HepG2 (cell line): ENCODE data around the gene NUDT21. TPM values are rescaled to one million over a fixed set of nuclear protein-coding genes. Genes with fewer than 3 reads are reported as not detected.

Experiments
- ATRX ChIP-seq: sonication (generic); formaldehyde crosslinking; IDR thresholded peaks from 2 replicates; pipeline ENCODE4 v1.4.0; 2020; ENCODE audit warnings: missing genetic modification reagents, borderline replicate concordance
- CEBPB ChIP-seq: IDR thresholded peaks from 2 replicates; pipeline ENCODE4 v1.6.1; 2011; ENCODE audit warnings: low read depth, low read length, improper control_type of control experiment, borderline replicate concordance
- GABPB1 ChIP-seq: IDR thresholded peaks from 2 replicates; pipeline ENCODE4 v1.6.1; 2016; ENCODE audit warnings: mild to moderate bottlenecking, missing genetic modification reagents, moderate library complexity, missing compliant biosample characterization
- HDAC6 ChIP-seq: fragments of 200-600 bp; sonication (generic); IDR thresholded peaks from 2 replicates; pipeline ENCODE4 v1.7.0; 2017; ENCODE audit warnings: mild to moderate bottlenecking, antibody characterized with exemption, low read length, low read depth
- KDM1A ChIP-seq: IDR thresholded peaks from 2 replicates; pipeline ENCODE4 v1.6.1; 2016; ENCODE audit warnings: missing compliant biosample characterization
- MIER2 ChIP-seq: IDR thresholded peaks from 2 replicates; pipeline ENCODE4 v1.6.1; 2016; ENCODE audit warnings: missing biosample characterization, missing genetic modification reagents
- NBN ChIP-seq: fragments of 450-650 bp; conservative IDR thresholded peaks from 2 replicates; pipeline ENCODE4 v1.6.1; 2017
- NFE2 ChIP-seq: sonication (generic); formaldehyde crosslinking; IDR thresholded peaks from 2 replicates; pipeline ENCODE4 v1.4.0; 2020; ENCODE audit warnings: missing genetic modification reagents
- PAWR ChIP-seq: sonication (generic); formaldehyde crosslinking; IDR thresholded peaks from 2 replicates; pipeline ENCODE4 v1.4.0; 2020; ENCODE audit warnings: missing genetic modification reagents, mild to moderate bottlenecking, borderline replicate concordance
- PHF20 ChIP-seq: sonication (generic); formaldehyde crosslinking; IDR thresholded peaks from 2 replicates; pipeline ENCODE4 v1.5.0; 2020; ENCODE audit warnings: mild to moderate bottlenecking, missing genetic modification reagents
- PRPF4 ChIP-seq: fragments of 200-400 bp; formaldehyde crosslinking; IDR thresholded peaks from 2 replicates; pipeline ENCODE4 v1.6.1; 2016; ENCODE audit warnings: low read length, low read depth; ENCODE audit not compliant: poor library complexity, severe bottlenecking
- RCOR2 ChIP-seq: IDR thresholded peaks from 2 replicates; pipeline ENCODE4 v1.6.1; 2016; ENCODE audit warnings: missing biosample characterization, missing genetic modification reagents
- SMAD9 ChIP-seq: sonication (generic); formaldehyde crosslinking; IDR thresholded peaks from 2 replicates; pipeline ENCODE4 v1.5.1; 2020; ENCODE audit warnings: mild to moderate bottlenecking, missing genetic modification reagents
- SOX6 ChIP-seq, 2 experiments: fragments of 450-650 bp in 1 of 2; sonication (generic) in 1 of 2; formaldehyde crosslinking in 1 of 2; IDR thresholded peaks; 2 replicates each; pipeline versions ENCODE4 v1.4.0 to v1.6.1; 2017 to 2020; ENCODE audit warnings: antibody characterized with exemption in 1 of 2, mild to moderate bottlenecking in 1 of 2, missing genetic modification reagents in 1 of 2
- ZBTB42 ChIP-seq: sonication (generic); formaldehyde crosslinking; IDR thresholded peaks from 2 replicates; pipeline ENCODE4 v1.5.0; 2020; ENCODE audit warnings: mild to moderate bottlenecking, missing genetic modification reagents
- ZNF256 ChIP-seq: sonication (generic); formaldehyde crosslinking; conservative IDR thresholded peaks from 2 replicates; pipeline ENCODE4 v1.4.0; 2020; ENCODE audit warnings: missing genetic modification reagents
- ZNF441 ChIP-seq: sonication (generic); formaldehyde crosslinking; IDR thresholded peaks from 2 replicates; pipeline ENCODE4 v1.7.0; 2021; ENCODE audit warnings: missing genetic modification reagents, borderline replicate concordance
- ZNF550 ChIP-seq: sonication (generic); formaldehyde crosslinking; IDR thresholded peaks from 2 replicates; pipeline ENCODE4 v1.4.0; 2020; ENCODE audit warnings: mild to moderate bottlenecking, missing genetic modification reagents, borderline replicate concordance
- ZNF567 ChIP-seq: sonication (generic); formaldehyde crosslinking; IDR thresholded peaks from 2 replicates; pipeline ENCODE4 v1.8.1; 2023; ENCODE audit warnings: mild to moderate bottlenecking, missing genetic modification reagents, borderline replicate concordance
- ZNF672 ChIP-seq: sonication (generic); formaldehyde crosslinking; IDR thresholded peaks from 2 replicates; pipeline ENCODE4 v1.8.1; 2022; ENCODE audit warnings: missing genetic modification reagents
- polyA plus RNA-seq, 8 experiments: library from polyadenylated mRNA; depleted of rRNA in 3 of 8; stranded (reverse) in 7 of 8; unstranded in 1 of 8; fragments of >200 nt; fragmentation: Illumina TruSeq in 4 of 8; extraction: Trizol in 4 of 8; gene quantifications; 2 replicates each; pipeline versions ENCODE4 v1.2.1 to v1.2.3, GENCODE V29; 2011 to 2016; ENCODE audit warnings: low read depth in 4 of 8, missing spikeins in 1 of 8, mixed read lengths in 1 of 8; ENCODE audit not compliant: insufficient read depth in 1 of 8
- total RNA-seq, 5 experiments: library from RNA; depleted of rRNA; stranded (reverse); fragments of >200 nt; fragmentation: Illumina TruSeq; extraction: Trizol; gene quantifications; 2 replicates each; pipeline ENCODE4 v1.2.3, GENCODE V29; 2016; ENCODE audit warnings: low read depth in 1 of 5
- TF ChIP-seq, protein P1 (sequence below): sonication (generic); formaldehyde crosslinking; IDR thresholded peaks from 2 replicates; pipeline ENCODE4 v1.5.0; 2020; ENCODE audit warnings: mild to moderate bottlenecking, missing genetic modification reagents
- TF ChIP-seq, protein P2 (sequence below): fragments of 450-650 bp; IDR thresholded peaks from 2 replicates; pipeline ENCODE4 v1.6.1; 2016
- TF ChIP-seq, protein P3 (sequence below): sonication (generic); formaldehyde crosslinking; IDR thresholded peaks from 2 replicates; pipeline ENCODE4 v1.4.0; 2020; ENCODE audit warnings: mild to moderate bottlenecking, missing genetic modification reagents
- TF ChIP-seq, protein P4 (sequence below), 2 experiments: sonication (generic) in 1 of 2; formaldehyde crosslinking in 1 of 2; IDR thresholded peaks; 2 replicates each; pipeline versions ENCODE4 v1.4.0 to v1.6.1; 2018 to 2020; ENCODE audit warnings: missing genetic modification reagents in 2 of 2, borderline replicate concordance in 1 of 2, low read depth in 1 of 2, mild to moderate bottlenecking in 1 of 2, missing biosample characterization in 1 of 2

NUDT21 gene
- total and polyA plus RNA-seq, 2 of the 13 experiments (the other 11 are each of a cell fraction or from before 2014, with no cell fraction given) = 177 to 210 TPM

DNA sequence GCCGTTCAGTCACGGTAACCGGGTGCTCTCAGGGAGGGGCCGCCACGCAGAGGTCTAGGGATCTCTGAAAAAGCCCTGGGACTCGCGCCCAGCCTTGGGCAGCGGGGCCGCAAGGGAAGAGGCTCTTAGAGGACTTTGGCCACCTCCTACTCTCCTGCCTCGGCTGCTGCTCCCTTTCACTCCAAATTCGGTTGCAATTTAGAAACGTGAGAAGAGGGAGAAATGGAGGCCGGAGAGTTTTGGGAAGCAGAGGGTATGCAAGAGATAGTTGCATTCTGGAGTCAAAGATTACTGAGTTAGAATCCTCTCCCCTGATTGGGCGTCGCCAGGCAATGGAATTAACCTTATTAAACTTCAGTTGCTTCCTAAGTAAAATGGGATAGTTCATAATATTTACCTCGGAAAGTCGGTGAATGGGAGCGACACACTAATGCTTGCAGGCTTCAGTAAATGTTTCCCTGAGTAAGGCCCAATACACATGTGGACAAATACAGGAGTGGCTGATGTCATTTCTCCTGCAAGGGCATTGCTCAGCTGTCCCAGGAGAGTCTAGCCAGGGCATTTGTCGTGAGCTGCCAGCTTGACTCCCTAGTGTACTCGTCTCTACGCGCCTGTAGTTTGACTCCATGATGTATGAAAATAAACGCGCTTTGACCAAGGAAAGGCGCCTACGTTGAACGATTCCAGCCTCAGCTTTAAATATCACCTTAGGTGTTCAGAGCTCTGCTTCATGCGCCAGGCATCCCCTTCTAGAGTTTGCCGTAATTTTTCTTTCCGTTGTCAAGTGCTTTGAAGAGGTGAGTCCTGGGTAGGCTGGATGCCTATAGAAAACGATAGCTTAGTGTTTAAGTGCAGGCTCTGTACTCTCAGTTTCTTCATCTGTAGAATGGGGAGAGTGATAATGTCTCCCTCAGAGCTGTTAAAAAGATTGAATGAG is 889 bp upstream of the NUDT21 start (continued):
- no peak for TF ChIP-seq ATRX (CRISPR knock-in tag)
- TF ChIP-seq CEBPB = no peak
- no peak for TF ChIP-seq PRPF4
- TF ChIP-seq SOX6 (IDR thresholded peaks at IDR 0.05) = no peak
- no peak for TF ChIP-seq SOX6 (CRISPR knock-in tag; IDR thresholded peaks at IDR 0.05)
- TF ChIP-seq ZNF672 (CRISPR knock-in tag) = no peak
- TF ChIP-seq ZNF441 = no peak
- TF ChIP-seq, protein P1, sequence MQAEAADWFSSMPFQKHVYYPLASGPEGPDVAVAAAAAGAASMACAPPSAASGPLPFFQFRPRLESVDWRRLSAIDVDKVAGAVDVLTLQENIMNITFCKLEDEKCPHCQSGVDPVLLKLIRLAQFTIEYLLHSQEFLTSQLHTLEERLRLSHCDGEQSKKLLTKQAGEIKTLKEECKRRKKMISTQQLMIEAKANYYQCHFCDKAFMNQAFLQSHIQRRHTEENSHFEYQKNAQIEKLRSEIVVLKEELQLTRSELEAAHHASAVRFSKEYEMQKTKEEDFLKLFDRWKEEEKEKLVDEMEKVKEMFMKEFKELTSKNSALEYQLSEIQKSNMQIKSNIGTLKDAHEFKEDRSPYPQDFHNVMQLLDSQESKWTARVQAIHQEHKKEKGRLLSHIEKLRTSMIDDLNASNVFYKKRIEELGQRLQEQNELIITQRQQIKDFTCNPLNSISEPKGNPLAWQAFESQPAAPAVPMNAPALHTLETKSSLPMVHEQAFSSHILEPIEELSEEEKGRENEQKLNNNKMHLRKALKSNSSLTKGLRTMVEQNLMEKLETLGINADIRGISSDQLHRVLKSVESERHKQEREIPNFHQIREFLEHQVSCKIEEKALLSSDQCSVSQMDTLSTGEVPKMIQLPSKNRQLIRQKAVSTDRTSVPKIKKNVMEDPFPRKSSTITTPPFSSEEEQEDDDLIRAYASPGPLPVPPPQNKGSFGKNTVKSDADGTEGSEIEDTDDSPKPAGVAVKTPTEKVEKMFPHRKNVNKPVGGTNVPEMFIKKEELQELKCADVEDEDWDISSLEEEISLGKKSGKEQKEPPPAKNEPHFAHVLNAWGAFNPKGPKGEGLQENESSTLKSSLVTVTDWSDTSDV = no peak
- TF ChIP-seq ZNF550 = no peak
- TF ChIP-seq KDM1A = peak; percentile 86
- TF ChIP-seq NBN = no peak
- no peak for TF ChIP-seq NFE2 (CRISPR knock-in tag)
- no peak for TF ChIP-seq HDAC6
- TF ChIP-seq, protein P2, sequence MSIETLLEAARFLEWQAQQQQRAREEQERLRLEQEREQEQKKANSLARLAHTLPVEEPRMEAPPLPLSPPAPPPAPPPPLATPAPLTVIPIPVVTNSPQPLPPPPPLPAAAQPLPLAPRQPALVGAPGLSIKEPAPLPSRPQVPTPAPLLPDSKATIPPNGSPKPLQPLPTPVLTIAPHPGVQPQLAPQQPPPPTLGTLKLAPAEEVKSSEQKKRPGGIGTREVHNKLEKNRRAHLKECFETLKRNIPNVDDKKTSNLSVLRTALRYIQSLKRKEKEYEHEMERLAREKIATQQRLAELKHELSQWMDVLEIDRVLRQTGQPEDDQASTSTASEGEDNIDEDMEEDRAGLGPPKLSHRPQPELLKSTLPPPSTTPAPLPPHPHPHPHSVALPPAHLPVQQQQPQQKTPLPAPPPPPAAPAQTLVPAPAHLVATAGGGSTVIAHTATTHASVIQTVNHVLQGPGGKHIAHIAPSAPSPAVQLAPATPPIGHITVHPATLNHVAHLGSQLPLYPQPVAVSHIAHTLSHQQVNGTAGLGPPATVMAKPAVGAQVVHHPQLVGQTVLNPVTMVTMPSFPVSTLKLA = no peak
- TF ChIP-seq ZNF567 (CRISPR knock-in tag) = no peak
- no peak for TF ChIP-seq PAWR (CRISPR knock-in tag)
- 0 out of 2 replicates have a peak, but pooled peaks have one; percentile 34 for TF ChIP-seq RCOR2 (CRISPR knock-in tag)
- TF ChIP-seq, protein P3, sequence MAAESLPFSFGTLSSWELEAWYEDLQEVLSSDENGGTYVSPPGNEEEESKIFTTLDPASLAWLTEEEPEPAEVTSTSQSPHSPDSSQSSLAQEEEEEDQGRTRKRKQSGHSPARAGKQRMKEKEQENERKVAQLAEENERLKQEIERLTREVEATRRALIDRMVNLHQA (CRISPR knock-in tag) = no peak
- no peak for TF ChIP-seq ZBTB42 (CRISPR knock-in tag)
- TF ChIP-seq SMAD9 (CRISPR knock-in tag) = no peak
- no peak for TF ChIP-seq MIER2 (CRISPR knock-in tag)
- no peak for TF ChIP-seq GABPB1 (CRISPR knock-in tag)
- TF ChIP-seq, protein P4, sequence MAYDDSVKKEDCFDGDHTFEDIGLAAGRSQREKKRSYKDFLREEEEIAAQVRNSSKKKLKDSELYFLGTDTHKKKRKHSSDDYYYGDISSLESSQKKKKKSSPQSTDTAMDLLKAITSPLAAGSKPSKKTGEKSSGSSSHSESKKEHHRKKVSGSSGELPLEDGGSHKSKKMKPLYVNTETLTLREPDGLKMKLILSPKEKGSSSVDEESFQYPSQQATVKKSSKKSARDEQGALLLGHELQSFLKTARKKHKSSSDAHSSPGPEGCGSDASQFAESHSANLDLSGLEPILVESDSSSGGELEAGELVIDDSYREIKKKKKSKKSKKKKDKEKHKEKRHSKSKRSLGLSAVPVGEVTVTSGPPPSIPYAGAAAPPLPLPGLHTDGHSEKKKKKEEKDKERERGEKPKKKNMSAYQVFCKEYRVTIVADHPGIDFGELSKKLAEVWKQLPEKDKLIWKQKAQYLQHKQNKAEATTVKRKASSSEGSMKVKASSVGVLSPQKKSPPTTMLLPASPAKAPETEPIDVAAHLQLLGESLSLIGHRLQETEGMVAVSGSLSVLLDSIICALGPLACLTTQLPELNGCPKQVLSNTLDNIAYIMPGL (CRISPR knock-in tag; IDR thresholded peaks at IDR 0.05; ENCODE audit: borderline replicate concordance in 1 of 2, low read depth in 1 of 2) = no peak
- 0 out of 2 replicates have a peak, but pooled peaks have one; percentile 56 for TF ChIP-seq PHF20 (CRISPR knock-in tag)
- TF ChIP-seq ZNF256 (CRISPR knock-in tag) = 0 out of 2 replicates have a peak, but pooled peaks have one; percentile 26
